ENCODE data around the gene PEX5. TPM values are rescaled to one million over a fixed set of nuclear protein-coding genes. Genes with fewer than 3 reads are reported as not detected.

The PEX5 gene
- total RNA-seq, 1 donor from 2014 or later = 31.2 TPM

DNA sequence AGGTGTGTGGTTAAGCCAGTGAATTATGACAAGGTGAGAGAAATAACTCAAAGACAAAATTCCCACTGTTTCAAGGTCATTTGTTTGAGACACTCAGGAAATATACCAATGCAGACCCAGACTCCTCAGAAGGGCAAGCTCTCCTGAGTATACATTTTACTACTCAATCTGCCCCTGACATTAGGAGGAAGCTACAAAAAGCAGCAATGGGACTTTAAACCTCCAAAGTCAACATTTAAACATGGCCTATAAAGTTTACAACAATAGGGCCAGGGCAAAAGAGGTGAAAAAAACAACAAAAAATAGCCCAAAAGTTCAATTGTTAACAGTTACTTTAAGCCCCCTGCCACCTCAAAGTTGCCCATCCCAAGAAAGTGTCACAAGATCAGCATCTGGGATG, 19.5 kb upstream of the PEX5 start:
- no peak overlapping the region for H3K4me3 ChIP-seq
- TF ChIP-seq POLR2A (IDR thresholded peaks at IDR 0.05) = no peak
- no peak for TF ChIP-seq POLR2AphosphoS5 (IDR thresholded peaks at IDR 0.05; ENCODE audit: insufficient read depth in 1 of 2, low read depth in 1 of 2)
- TF ChIP-seq CTCF (IDR thresholded peaks at IDR 0.05) = no peak
- intact Hi-C loops (cut with DNase I) = no loop called here
- H3K9me3 ChIP-seq = no peaks in the 10 kb centered on the region
- no peaks in the 10 kb centered on the region for H3K4me1 ChIP-seq
- DNase-seq (ENCODE audit: extremely low spot score in 2 of 2) = no peak
- no peak overlapping the region for H3K27ac ChIP-seq
- H3K27me3 ChIP-seq = no peaks in the 10 kb centered on the region
- H3K36me3 ChIP-seq = no peaks in the 10 kb centered on the region

DNA sequence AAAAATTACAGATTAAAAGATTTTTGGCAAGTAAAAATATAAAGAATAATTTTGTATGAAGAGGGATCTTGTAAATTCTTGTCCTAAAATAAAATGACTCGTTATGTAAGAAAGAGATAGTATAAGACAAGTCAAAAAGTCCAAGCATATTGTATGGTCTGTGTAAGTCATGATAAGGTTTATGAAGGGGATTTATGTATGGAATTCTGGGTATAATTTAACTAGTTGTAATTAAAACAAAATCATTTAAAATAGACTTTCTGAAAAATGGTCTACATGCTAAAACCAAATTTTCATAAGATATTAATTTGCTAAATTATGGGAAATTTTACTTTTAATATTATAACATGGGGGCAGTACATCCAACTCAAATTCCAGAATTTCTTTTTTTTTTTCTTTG, 17.6 kb upstream of the PEX5 start:
- Histone ChIP-seq H3K27ac (no peak overlapping the region), H3K4me3 (no peak overlapping the region), H3K27me3 (no peaks in the 10 kb centered on the region), H3K4me1 (no peaks in the 10 kb centered on the region), H3K9me3 (no peaks in the 10 kb centered on the region), H3K36me3 (no peaks in the 10 kb centered on the region)
- TF ChIP-seq POLR2A (IDR thresholded peaks at IDR 0.05) (no peak), CTCF (IDR thresholded peaks at IDR 0.05) (no peak), POLR2AphosphoS5 (IDR thresholded peaks at IDR 0.05; ENCODE audit: insufficient read depth in 1 of 2, low read depth in 1 of 2) (no peak)
- intact Hi-C loops (cut with DNase I) = no loop called here
- DNase-seq (ENCODE audit: extremely low spot score in 2 of 2) = no peak

- Histone ChIP-seq H3K27me3 (no peaks in the 10 kb centered on the region), H3K27ac (no peak overlapping the region), H3K9me3 (no peaks in the 10 kb centered on the region), H3K36me3 (no peaks in the 10 kb centered on the region), H3K4me1 (no peaks in the 10 kb centered on the region), H3K4me3 (no peak overlapping the region)
- no peak for DNase-seq (ENCODE audit: extremely low spot score in 2 of 2)
- TF ChIP-seq CTCF (IDR thresholded peaks at IDR 0.05) (no peak), POLR2AphosphoS5 (IDR thresholded peaks at IDR 0.05; ENCODE audit: insufficient read depth in 1 of 2, low read depth in 1 of 2) (no peak), POLR2A (IDR thresholded peaks at IDR 0.05) (no peak)
- intact Hi-C loops (cut with DNase I) = no loop called here
Observed at GRCh38 chr12:7175493-7175892, 14.0 kb upstream of the PEX5 start.

DNA sequence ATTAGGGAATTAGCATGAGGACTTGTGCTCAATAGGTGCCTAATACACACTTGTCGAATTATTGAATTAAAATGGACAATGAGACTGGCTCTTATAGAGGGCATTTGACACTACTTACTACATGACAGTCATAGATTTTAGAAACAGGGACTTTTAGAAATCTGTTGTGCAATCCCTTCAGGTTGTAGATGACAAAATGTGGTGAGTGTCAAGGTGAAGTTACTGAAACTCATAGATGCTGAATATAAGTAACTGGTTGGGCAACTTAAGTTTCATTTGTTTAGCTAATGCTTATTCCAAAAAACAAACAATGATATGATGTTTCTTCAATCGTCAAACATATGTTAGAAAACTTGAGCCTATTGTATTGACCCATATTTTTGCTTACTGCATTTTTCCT, 12.9 kb upstream of the PEX5 start:
- TF ChIP-seq CTCF (IDR thresholded peaks at IDR 0.05) = no peak
- no peak for TF ChIP-seq POLR2AphosphoS5 (IDR thresholded peaks at IDR 0.05; ENCODE audit: insufficient read depth in 1 of 2, low read depth in 1 of 2)
- no peak for TF ChIP-seq POLR2A (IDR thresholded peaks at IDR 0.05)
- no peak for DNase-seq (ENCODE audit: extremely low spot score in 2 of 2)
- Histone ChIP-seq H3K4me1 (no peaks in the 10 kb centered on the region), H3K27ac (no peak overlapping the region), H3K4me3 (no peak overlapping the region), H3K36me3 (no peaks in the 10 kb centered on the region), H3K27me3 (no peaks in the 10 kb centered on the region), H3K9me3 (no peaks in the 10 kb centered on the region)
- intact Hi-C loops (cut with DNase I) = no loop called here

GRCh38 chr12:7178481-7178880, 11.0 kb upstream of the PEX5 start:
- no peak overlapping the region for H3K27ac ChIP-seq
- intact Hi-C loops (cut with DNase I) = no loop called here
- no peaks in the 10 kb centered on the region for H3K27me3 ChIP-seq
- H3K36me3 ChIP-seq = no peaks in the 10 kb centered on the region
- H3K4me3 ChIP-seq = no peak overlapping the region
- no peak for TF ChIP-seq POLR2A (IDR thresholded peaks at IDR 0.05)
- TF ChIP-seq POLR2AphosphoS5 (IDR thresholded peaks at IDR 0.05; ENCODE audit: insufficient read depth in 1 of 2, low read depth in 1 of 2) = no peak
- TF ChIP-seq CTCF (IDR thresholded peaks at IDR 0.05) = no peak
- no peak for DNase-seq (ENCODE audit: extremely low spot score in 2 of 2)
- H3K9me3 ChIP-seq = no peaks in the 10 kb centered on the region
- H3K4me1 ChIP-seq = no peaks in the 10 kb centered on the region

Measured in vagina (tissue), 2 donors.